GM23338 (cell line): ENCODE results near the gene ZNF142. TPM values are rescaled to one million over a fixed set of nuclear protein-coding genes. Genes with fewer than 3 reads are reported as not detected.

Experiments used
- ATAC-seq: fragments of 200-7000 bp; cut with Tn5 transposase; 3 replicates; pipeline ENCODE4 v1.9.1; 2020
- DNase-seq: peaks from one replicate; pipeline ENCODE4 v3.0.0-alpha.2; 2015; ENCODE audit warnings: low spot score
- H2AFZ ChIP-seq: fragments of 200-600 bp; sonication (generic); 2 replicates; pipeline ENCODE4 v1.8.0; 2016; ENCODE audit warnings: antibody characterized with exemption, mild to moderate bottlenecking, moderate library complexity
- H3F3A ChIP-seq: fragments of 200-600 bp; sonication (generic); replicated peaks from 2 replicates; pipeline ENCODE4 v1.8.0; 2017; ENCODE audit warnings: antibody characterized with exemption, mixed run types, low read depth
- H3K27ac ChIP-seq: fragments of 200-600 bp; sonication (generic); 2 replicates; pipeline ENCODE4 v1.6.1; 2016; ENCODE audit warnings: low read depth
- H3K27me3 ChIP-seq: fragments of 200-600 bp; sonication (generic); 2 replicates; pipeline ENCODE4 v1.8.0; 2016; ENCODE audit warnings: mild to moderate bottlenecking, mixed run types, moderate library complexity; ENCODE audit not compliant: insufficient read depth
- H3K36me3 ChIP-seq: fragments of 200-600 bp; sonication (generic); 2 replicates; pipeline ENCODE4 v1.8.0; 2016; ENCODE audit warnings: mild to moderate bottlenecking; ENCODE audit not compliant: insufficient read depth
- H3K4me1 ChIP-seq: fragments of 200-600 bp; sonication (generic); 2 replicates; pipeline ENCODE4 v1.8.0; 2016; ENCODE audit warnings: mild to moderate bottlenecking, moderate library complexity; ENCODE audit not compliant: insufficient read depth
- H3K4me2 ChIP-seq: fragments of 200-600 bp; sonication (generic); 2 replicates; pipeline ENCODE4 v1.7.1; 2017; ENCODE audit warnings: mixed run types
- H3K4me3 ChIP-seq: fragments of 200-600 bp; sonication (generic); 2 replicates; pipeline ENCODE4 v1.6.1; 2016; ENCODE audit warnings: mixed run types
- H3K79me2 ChIP-seq: fragments of 200-600 bp; sonication (generic); replicated peaks from 2 replicates; pipeline ENCODE4 v1.8.0; 2017; ENCODE audit warnings: mild to moderate bottlenecking; ENCODE audit not compliant: insufficient read depth
- H3K9me2 ChIP-seq: fragments of 200-600 bp; sonication (generic); 2 replicates; pipeline ENCODE4 v1.8.0; 2017; ENCODE audit not compliant: insufficient read depth
- H4K20me1 ChIP-seq: fragments of 200-600 bp; sonication (generic); replicated peaks from 2 replicates; pipeline ENCODE4 v1.8.0; 2017; ENCODE audit warnings: mild to moderate bottlenecking; ENCODE audit not compliant: insufficient read depth
- H3K27ac Mint-ChIP-seq: 2 replicates; pipeline ENCODE4 v1.8.0; 2020; ENCODE audit warnings: inconsistent platforms, mild to moderate bottlenecking, moderate library complexity, mixed read lengths
- H3K27me3 Mint-ChIP-seq: 3 replicates; pipeline ENCODE4 v1.8.0; 2022; ENCODE audit warnings: low read depth, mild to moderate bottlenecking, moderate library complexity, mixed read lengths, inconsistent platforms; ENCODE audit not compliant: insufficient read depth, poor library complexity
- H3K36me3 Mint-ChIP-seq: 3 replicates; pipeline ENCODE4 v1.8.0; 2021; ENCODE audit warnings: low read depth, mild to moderate bottlenecking, inconsistent platforms, moderate library complexity, mixed read lengths
- H3K4me1 Mint-ChIP-seq: 3 replicates; pipeline ENCODE4 v1.8.0; 2020; ENCODE audit warnings: mild to moderate bottlenecking, inconsistent platforms, mixed read lengths
- H3K4me3 Mint-ChIP-seq: 3 replicates; pipeline ENCODE4 v1.8.0; 2021; ENCODE audit warnings: moderate library complexity, mild to moderate bottlenecking, inconsistent platforms, mixed read lengths
- H3K9me3 Mint-ChIP-seq: 3 replicates; pipeline ENCODE4 v1.8.0; 2020; ENCODE audit warnings: moderate library complexity, mild to moderate bottlenecking, inconsistent platforms, mixed read lengths
- CREB1 ChIP-seq: fragments of 250-450 bp; sonication (Bioruptor Pico); IDR thresholded peaks from 2 replicates; pipeline ENCODE4 v1.5.0; 2020; ENCODE audit warnings: low read depth, mild to moderate bottlenecking, moderate library complexity
- CTCF ChIP-seq, 2 experiments: fragments of 200-600 bp in 1 of 2; sonication (generic) in 1 of 2; conservative IDR thresholded peaks; 2 replicates each; pipeline versions ENCODE4 v1.5.1 to v1.6.1; 2016 to 2017; ENCODE audit warnings: antibody characterized with exemption in 2 of 2, low read depth in 2 of 2, mild to moderate bottlenecking in 2 of 2, moderate library complexity in 1 of 2
- JUNB ChIP-seq: IDR thresholded peaks from one replicate; pipeline ENCODE4 v1.6.1; 2016; ENCODE audit warnings: antibody characterized with exemption; ENCODE audit not compliant: unreplicated experiment
- POLR2AphosphoS5 ChIP-seq: IDR thresholded peaks from 2 replicates; pipeline ENCODE4 v1.6.1; 2016; ENCODE audit warnings: antibody characterized with exemption, low read depth
- REST ChIP-seq: IDR thresholded peaks from one replicate; pipeline ENCODE4 v1.6.1; 2018; ENCODE audit warnings: antibody characterized with exemption; ENCODE audit not compliant: unreplicated experiment
- ZNF114 ChIP-seq: fragments of 250-450 bp; sonication (Bioruptor Pico); IDR thresholded peaks from 2 replicates; pipeline ENCODE4 v1.5.0; 2020; ENCODE audit warnings: mild to moderate bottlenecking, moderate library complexity
- ZNF331 ChIP-seq: fragments of 250-450 bp; sonication (Bioruptor Pico); IDR thresholded peaks from 2 replicates; pipeline ENCODE4 v1.5.0; 2020; ENCODE audit warnings: low read depth, mild to moderate bottlenecking, moderate library complexity
- ZNF462 ChIP-seq: fragments of 250-450 bp; sonication (Bioruptor Pico); IDR thresholded peaks from 2 replicates; pipeline ENCODE4 v1.5.0; 2020; ENCODE audit warnings: mild to moderate bottlenecking, moderate library complexity
- polyA plus RNA-seq: library from polyadenylated mRNA; unstranded; fragments of >200 nt; fragmentation: Nextera tagmentation; extraction: Ambion mirVana; gene quantifications from 2 replicates; pipeline ENCODE4 v1.2.1, GENCODE V29; 2016
- total RNA-seq: library from RNA; depleted of rRNA; stranded (reverse); fragments of >200 nt; shearing (Covaris generic); gene quantifications from 2 replicates; pipeline ENCODE4 v1.2.3, GENCODE V29; 2014
- TF ChIP-seq, protein P1 (sequence below): IDR thresholded peaks from 2 replicates; pipeline ENCODE4 v1.6.1; 2016; ENCODE audit warnings: antibody characterized with exemption

Gene ZNF142
- total and polyA plus RNA-seq, 2 experiments from 2014 or later, result 14.9 to 32.8 TPM

DNA sequence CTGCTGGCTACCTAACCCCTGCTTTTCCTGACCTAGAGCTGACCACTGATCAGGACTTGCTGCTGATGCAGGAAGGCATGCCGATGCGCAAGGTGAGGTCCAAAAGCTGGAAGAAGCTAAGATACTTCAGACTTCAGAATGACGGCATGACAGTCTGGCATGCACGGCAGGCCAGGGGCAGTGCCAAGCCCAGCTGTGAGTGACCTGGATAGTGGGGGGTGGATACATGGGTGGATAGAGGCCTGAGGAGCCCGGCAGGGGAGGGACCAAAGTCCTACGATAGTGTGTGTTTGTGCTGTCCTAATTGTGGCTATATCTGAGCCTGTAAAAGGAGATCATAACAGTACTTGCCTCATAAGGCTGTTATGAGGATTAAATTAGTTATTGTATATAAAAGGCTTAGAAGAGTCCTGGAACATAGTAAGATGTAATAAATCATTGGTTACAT, 43.5 kb downstream of the ZNF142 start (continued):
- TF ChIP-seq REST (no peak), ZNF331 (no peak), JUNB (no peak), CREB1 (CRISPR knock-in tag) (no peak), ZNF114 (CRISPR knock-in tag) (no peak)
- TF ChIP-seq, protein P1, sequence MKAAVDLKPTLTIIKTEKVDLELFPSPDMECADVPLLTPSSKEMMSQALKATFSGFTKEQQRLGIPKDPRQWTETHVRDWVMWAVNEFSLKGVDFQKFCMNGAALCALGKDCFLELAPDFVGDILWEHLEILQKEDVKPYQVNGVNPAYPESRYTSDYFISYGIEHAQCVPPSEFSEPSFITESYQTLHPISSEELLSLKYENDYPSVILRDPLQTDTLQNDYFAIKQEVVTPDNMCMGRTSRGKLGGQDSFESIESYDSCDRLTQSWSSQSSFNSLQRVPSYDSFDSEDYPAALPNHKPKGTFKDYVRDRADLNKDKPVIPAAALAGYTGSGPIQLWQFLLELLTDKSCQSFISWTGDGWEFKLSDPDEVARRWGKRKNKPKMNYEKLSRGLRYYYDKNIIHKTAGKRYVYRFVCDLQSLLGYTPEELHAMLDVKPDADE, result no peak

GRCh38 chr2:218607436-218608115, 51.8 kb downstream of the ZNF142 start, which contains the start of gene PLCD4:
Gene PLCD4, plus strand, starts transcription at chr2:218607899. Its CDS starts 7,841 bp downstream, at chr2:218615740.
- H3K36me3 Mint-ChIP-seq, result no peaks in the 10 kb centered on the region
- H3K36me3 ChIP-seq, result no peaks in the 10 kb centered on the region
- no peaks in the 10 kb centered on the region for H3K79me2 ChIP-seq
- peaks cover 15% of the 10 kb centered on the region for H3K27me3 Mint-ChIP-seq
- no peak within 1 kb of the TSS for H3K27ac ChIP-seq
- no peak within 1 kb of the TSS; the same call in 2 of the 3 replicates for H3K4me3 Mint-ChIP-seq
- H3K9me3 Mint-ChIP-seq, result no peaks in the 10 kb centered on the region
- 0 out of 2 replicates have a peak, but pooled peaks cover 5% of the 10 kb centered on the region for H3K4me1 ChIP-seq
- no peaks in the 10 kb centered on the region for H4K20me1 ChIP-seq
- ATAC-seq (peak; percentile 91), DNase-seq (peak; percentile 38)
- H3K27ac Mint-ChIP-seq, result no peak within 1 kb of the TSS
- H3K4me2 ChIP-seq, result 0 out of 2 replicates have a peak within 1 kb of the TSS, but pooled peaks have one; percentile 20
- peaks cover 6% of the 10 kb centered on the region for H3K4me1 Mint-ChIP-seq
- H3K4me3 ChIP-seq, result no peak within 1 kb of the TSS
- 0 out of 2 replicates have a peak, but pooled peaks cover 2% of the 10 kb centered on the region for H3F3A ChIP-seq
- 0 out of 2 replicates have a peak, but pooled peaks cover 3% of the 10 kb centered on the region for H3K9me2 ChIP-seq
- peak within 1 kb of the TSS; percentile 98 for H2AFZ ChIP-seq
- no peaks in the 10 kb centered on the region for H3K27me3 ChIP-seq
- no peak for TF ChIP-seq ZNF114 (CRISPR knock-in tag)
- TF ChIP-seq JUNB, result no peak
- TF ChIP-seq POLR2AphosphoS5, result no peak
- TF ChIP-seq CREB1 (CRISPR knock-in tag), result no peak
- no peak for TF ChIP-seq ZNF462 (CRISPR knock-in tag)
- no peak for TF ChIP-seq ZNF331
- no peak for TF ChIP-seq CTCF (conservative IDR thresholded peaks at IDR 0.05; ENCODE audit: low read depth in 2 of 2)
